ENCODE results near the gene PPP1R1C. TPM values are rescaled to one million over a fixed set of nuclear protein-coding genes. Genes with fewer than 3 reads are reported as not detected.

The PPP1R1C gene
- total and polyA plus RNA-seq, 5 donors from 2014 or later: not detected

DNA sequence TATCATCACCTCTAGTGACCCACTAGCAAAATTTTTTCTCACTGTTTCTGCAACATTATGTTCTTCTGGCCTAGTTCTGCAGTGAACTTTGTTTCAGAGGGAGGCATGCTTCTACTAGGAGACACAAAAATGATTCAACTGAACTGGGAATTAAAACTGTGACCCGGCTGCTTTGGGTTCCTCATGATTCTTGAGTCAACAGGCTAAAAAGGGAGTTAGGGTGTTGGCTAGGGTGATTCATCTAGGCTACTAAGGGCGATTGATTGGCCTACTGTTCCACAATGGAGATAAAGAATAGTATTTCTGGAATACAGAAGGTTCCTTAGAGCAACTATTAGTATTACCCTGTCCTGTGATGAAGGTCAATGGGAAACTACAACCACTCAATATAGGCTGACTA lies 179.5 kb downstream of the PPP1R1C start:
- no peaks in the 10 kb centered on the region for H3K4me1 Mint-ChIP-seq
- H3K27me3 Mint-ChIP-seq: no peaks in the 10 kb centered on the region
- Histone ChIP-seq H3K36me3 (ENCODE audit: control insufficient read depth, insufficient read depth, low read length) (no peaks in the 10 kb centered on the region), H3K4me1 (ENCODE audit: control insufficient read depth, insufficient read depth, low read length, poor library complexity, severe bottlenecking) (no peaks in the 10 kb centered on the region), H3K27me3 (ENCODE audit: control insufficient read depth, insufficient read depth, low read length) (no peaks in the 10 kb centered on the region), H3K27ac (ENCODE audit: insufficient read depth, low read length, poor library complexity, severe bottlenecking) (no peak overlapping the region), H3K4me3 (ENCODE audit: low read depth, low read length) (no peak overlapping the region), H3K9me3 (ENCODE audit: control insufficient read depth in 2 of 2, low read length in 2 of 2) (no peaks in the 10 kb centered on the region)
- DNase-seq (no peak), ATAC-seq (ENCODE audit: low read depth in 2 of 2) (no peak)
- peaks cover 0 to 2% (median 0%) of the 10 kb centered on the region in 7 donors for H3K9me3 Mint-ChIP-seq
- no peak overlapping the region for H3K4me3 Mint-ChIP-seq
- H3K36me3 Mint-ChIP-seq: no peaks in the 10 kb centered on the region
- H3K27ac Mint-ChIP-seq: no peak overlapping the region

DNA sequence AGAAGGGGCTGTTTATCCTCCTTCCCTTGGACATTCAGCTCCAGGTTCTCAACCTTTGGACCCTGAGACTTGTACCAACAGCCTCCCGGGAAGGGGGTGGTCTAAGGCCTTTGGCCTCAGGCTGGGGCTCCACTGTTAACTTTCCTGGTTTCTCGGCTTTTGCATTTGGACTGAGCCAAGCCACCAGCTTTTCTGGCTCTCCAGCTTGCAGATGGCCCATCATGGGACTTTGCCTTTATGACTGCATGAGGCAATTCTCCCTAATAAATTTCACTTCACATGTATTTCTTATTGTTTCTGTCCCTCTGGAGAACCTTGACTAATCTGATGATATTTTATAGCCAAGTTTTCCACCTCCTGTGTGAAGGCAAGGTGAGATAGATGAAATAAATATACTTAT lies 180.8 kb downstream of the PPP1R1C start:
- no peaks in the 10 kb centered on the region for H3K9me3 ChIP-seq (ENCODE audit: control insufficient read depth in 2 of 2, low read length in 2 of 2)
- H3K4me3 ChIP-seq (ENCODE audit: low read depth, low read length): no peak overlapping the region
- H3K36me3 ChIP-seq (ENCODE audit: control insufficient read depth, insufficient read depth, low read length): no peaks in the 10 kb centered on the region
- H3K4me1 ChIP-seq (ENCODE audit: control insufficient read depth, insufficient read depth, low read length, poor library complexity, severe bottlenecking): no peaks in the 10 kb centered on the region
- H3K27me3 ChIP-seq (ENCODE audit: control insufficient read depth, insufficient read depth, low read length): no peaks in the 10 kb centered on the region
- Mint-ChIP-seq H3K4me1 (no peaks in the 10 kb centered on the region), H3K9me3 (peaks cover 0 to 3% (median 1%) of the 10 kb centered on the region in 7 donors), H3K27me3 (no peaks in the 10 kb centered on the region), H3K4me3 (no peak overlapping the region), H3K36me3 (no peaks in the 10 kb centered on the region), H3K27ac (no peak overlapping the region)
- no peak for DNase-seq
- no peak for ATAC-seq (ENCODE audit: low read depth in 2 of 2)
- H3K27ac ChIP-seq (ENCODE audit: insufficient read depth, low read length, poor library complexity, severe bottlenecking): no peak overlapping the region

DNA sequence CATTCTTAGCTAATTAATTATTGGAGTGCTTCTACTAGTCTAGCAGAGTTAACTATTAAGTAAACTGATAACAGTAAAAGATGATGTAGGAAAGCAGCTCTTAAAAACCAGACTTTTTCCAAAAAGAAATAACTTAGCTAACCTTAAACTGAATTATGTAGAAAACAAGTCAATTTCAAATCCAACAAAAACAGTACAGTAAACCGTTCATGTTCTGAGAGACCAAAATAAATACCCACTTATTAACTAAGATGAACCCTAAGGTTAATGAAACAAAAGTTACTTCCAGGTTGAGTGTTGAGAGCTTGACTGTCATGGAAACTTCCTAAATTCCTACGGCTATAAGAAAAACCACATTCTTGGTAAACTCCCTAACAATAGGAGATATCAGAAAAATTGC lies 181.2 kb downstream of the PPP1R1C start:
- Histone ChIP-seq H3K27me3 (ENCODE audit: control insufficient read depth, insufficient read depth, low read length) (no peaks in the 10 kb centered on the region), H3K36me3 (ENCODE audit: control insufficient read depth, insufficient read depth, low read length) (no peaks in the 10 kb centered on the region), H3K4me3 (ENCODE audit: low read depth, low read length) (no peak overlapping the region), H3K9me3 (ENCODE audit: control insufficient read depth in 2 of 2, low read length in 2 of 2) (no peaks in the 10 kb centered on the region), H3K27ac (ENCODE audit: insufficient read depth, low read length, poor library complexity, severe bottlenecking) (no peak overlapping the region), H3K4me1 (ENCODE audit: control insufficient read depth, insufficient read depth, low read length, poor library complexity, severe bottlenecking) (no peaks in the 10 kb centered on the region)
- Mint-ChIP-seq H3K4me1 (no peaks in the 10 kb centered on the region), H3K27ac (no peak overlapping the region), H3K4me3 (no peak overlapping the region), H3K36me3 (no peaks in the 10 kb centered on the region), H3K9me3 (peaks cover 0 to 3% (median 1%) of the 10 kb centered on the region in 7 donors), H3K27me3 (no peaks in the 10 kb centered on the region)
- DNase-seq (no peak), ATAC-seq (ENCODE audit: low read depth in 2 of 2) (no peak)

Other genes with a start within 250 kb of the PPP1R1C start
- gene ITPRID2, start 94.1 kb upstream of the PPP1R1C start, total RNA-seq: 42.4 TPM
- gene ITPRID2, start 94.1 kb upstream of the PPP1R1C start, polyA plus RNA-seq: 1 to 10 TPM; 1.6 to 8.4 (median 4.0) TPM